PC-3 (cell line): Measurements from ENCODE around the gene JAKMIP1.

ENCODE experiments used
- EZH2 ChIP-seq: fragments of 300-600 bp; sonication (generic); IDR thresholded peaks from one replicate; pipeline ENCODE4 v1.6.1; 2017; ENCODE audit warnings: antibody characterized with exemption, mild to moderate bottlenecking, low read length; ENCODE audit not compliant: unreplicated experiment
- EZH2phosphoT487 ChIP-seq: fragments of 300-600 bp; sonication (generic); IDR thresholded peaks from 2 replicates; pipeline ENCODE4 v1.6.1; 2018; ENCODE audit warnings: mild to moderate bottlenecking, antibody characterized with exemption, low read length, borderline replicate concordance
- TF ChIP-seq, protein P1 (sequence below): fragments of 300-600 bp; sonication (generic); conservative IDR thresholded peaks from 2 replicates; pipeline ENCODE4 v1.5.1; 2017; ENCODE audit warnings: antibody characterized with exemption, low read depth, mild to moderate bottlenecking, low read length

DNA sequence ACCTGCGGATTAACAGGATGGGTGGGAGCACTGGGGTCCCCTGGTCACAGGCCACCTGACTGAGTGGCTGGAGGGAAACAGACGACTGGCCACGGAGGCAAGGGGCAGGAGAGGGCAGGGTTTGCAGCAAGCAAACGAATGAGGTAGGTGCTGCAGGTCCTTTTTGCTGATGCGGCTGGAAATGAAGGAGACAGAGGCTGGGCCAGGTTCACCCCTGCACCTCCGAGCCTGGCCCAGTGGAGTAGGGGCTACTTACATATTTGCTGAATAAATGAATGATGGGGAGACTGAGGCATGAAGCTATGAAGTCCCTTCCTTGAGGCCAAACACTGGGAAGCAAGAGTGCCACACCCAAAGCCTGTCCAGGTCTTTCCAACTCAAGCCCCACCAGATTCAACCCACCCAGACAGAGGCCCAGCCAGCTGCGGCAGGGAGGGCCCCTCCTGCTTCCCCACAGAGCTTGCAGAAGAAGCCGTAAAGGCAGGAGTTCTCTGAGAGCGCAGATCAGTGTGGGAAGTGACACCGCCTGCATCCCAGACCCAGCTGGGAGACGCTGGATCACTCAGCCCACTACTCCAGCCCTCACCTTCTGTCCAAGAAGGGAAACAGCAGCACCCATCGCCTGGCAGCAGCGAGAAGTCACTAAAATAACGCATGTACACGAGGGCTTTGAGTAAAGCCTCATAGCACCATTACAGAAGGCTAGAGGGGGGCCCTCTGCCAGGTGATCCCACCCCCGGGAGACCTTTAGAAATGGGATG lies 146.0 kb downstream of the JAKMIP1 start:
- TF ChIP-seq, protein P1, sequence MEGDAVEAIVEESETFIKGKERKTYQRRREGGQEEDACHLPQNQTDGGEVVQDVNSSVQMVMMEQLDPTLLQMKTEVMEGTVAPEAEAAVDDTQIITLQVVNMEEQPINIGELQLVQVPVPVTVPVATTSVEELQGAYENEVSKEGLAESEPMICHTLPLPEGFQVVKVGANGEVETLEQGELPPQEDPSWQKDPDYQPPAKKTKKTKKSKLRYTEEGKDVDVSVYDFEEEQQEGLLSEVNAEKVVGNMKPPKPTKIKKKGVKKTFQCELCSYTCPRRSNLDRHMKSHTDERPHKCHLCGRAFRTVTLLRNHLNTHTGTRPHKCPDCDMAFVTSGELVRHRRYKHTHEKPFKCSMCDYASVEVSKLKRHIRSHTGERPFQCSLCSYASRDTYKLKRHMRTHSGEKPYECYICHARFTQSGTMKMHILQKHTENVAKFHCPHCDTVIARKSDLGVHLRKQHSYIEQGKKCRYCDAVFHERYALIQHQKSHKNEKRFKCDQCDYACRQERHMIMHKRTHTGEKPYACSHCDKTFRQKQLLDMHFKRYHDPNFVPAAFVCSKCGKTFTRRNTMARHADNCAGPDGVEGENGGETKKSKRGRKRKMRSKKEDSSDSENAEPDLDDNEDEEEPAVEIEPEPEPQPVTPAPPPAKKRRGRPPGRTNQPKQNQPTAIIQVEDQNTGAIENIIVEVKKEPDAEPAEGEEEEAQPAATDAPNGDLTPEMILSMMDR, result no peak
- no peak for TF ChIP-seq EZH2phosphoT487
- no peak for TF ChIP-seq EZH2
